Smooth muscle cell of the umbilical artery (primary cell): Measurements from ENCODE around the gene ZNG1A. TPM values are rescaled to one million over a fixed set of nuclear protein-coding genes. Genes with fewer than 3 reads are reported as not detected.

Source experiments
- total RNA-seq: library from RNA; depleted of rRNA; stranded (reverse); fragments of >200 nt; gene quantifications from 2 replicates; pipeline ENCODE4 v1.2.3, GENCODE V29; 2014

The ZNG1A gene
- total RNA-seq = 20.5 and 29.5 TPM in 2 replicates

GRCh38 chr9:178970-179383 lies at the start of gene ZNG1A:
ZNG1A (minus strand) TSS chr9:179056; CDS start chr9:178969, 87 bp downstream.

GRCh38 chr9:214648-215493 lies 36.0 kb upstream of the ZNG1A start, which contains the start of gene DOCK8:
DOCK8 (plus strand) TSS chr9:214865; CDS start chr9:214977, 112 bp downstream.

GRCh38 chr9:117995-118467 lies 60.8 kb downstream of the ZNG1A start, which contains the start of gene FOXD4:
FOXD4 (minus strand) TSS chr9:118417; CDS start chr9:118119, 298 bp downstream.

Other genes starting within 250 kb of the ZNG1A start
- gene WASHC1, start 149.6 kb downstream of the ZNG1A start, total RNA-seq = 3.3 and 3.4 TPM in 2 replicates
- gene FOXD4, start 60.6 kb downstream of the ZNG1A start, total RNA-seq = under 0.01 and 0.09 TPM in 2 replicates
- gene DOCK8, start 35.8 kb upstream of the ZNG1A start, total RNA-seq = under 0.01 TPM in 1 of 2 replicates, not detected in the other